Mucosa of descending colon (tissue), 3 donors: Measurements from ENCODE around the gene MICAL1. TPM values are rescaled to one million over a fixed set of nuclear protein-coding genes. Genes with fewer than 3 reads are reported as not detected.

Source experiments
- ATAC-seq: fragments of 200-7000 bp; cut with Tn5 transposase; one replicate; pipeline ENCODE4 v1.9.1; 2020; ENCODE audit warnings: mild to moderate bottlenecking, moderate library complexity
- DNase-seq, 3 donors: peaks; one replicate each; pipeline ENCODE4 v3.0.0-alpha.2; 2020
- H3K36me3 ChIP-seq: fragments of 200-600 bp; one replicate; pipeline ENCODE4 v1.8.0; 2021; ENCODE audit warnings: low read depth, mild to moderate bottlenecking
- H3K4me1 ChIP-seq: fragments of 200-600 bp; one replicate; pipeline ENCODE4 v1.8.0; 2021; ENCODE audit warnings: low read depth, mild to moderate bottlenecking
- H3K4me3 ChIP-seq: fragments of 200-600 bp; one replicate; pipeline ENCODE4 v1.8.0; 2021; ENCODE audit warnings: mild to moderate bottlenecking
- H3K9me3 ChIP-seq: fragments of 200-600 bp; one replicate; pipeline ENCODE4 v1.8.0; 2021; ENCODE audit warnings: mild to moderate bottlenecking
- CTCF ChIP-seq: fragments of 200-600 bp; IDR thresholded peaks from one replicate; pipeline ENCODE4 v1.8.0; 2022; ENCODE audit warnings: antibody characterized with exemption, mild to moderate bottlenecking
- intact Hi-C, 2 donors: fragments of 100-400 bp; cut with DNase I in 1 of 2; cut with micrococcal nuclease in 1 of 2; formaldehyde crosslinking; loops; one replicate each; pipeline versions ENCODE4 v1.11.0 to v1.11.1; 2022; cut with DNase I, micrococcal nuclease
- total RNA-seq, 3 donors: library from RNA; stranded (reverse); fragmentation: NEBNext Ultra II Directional in 2 of 3; extraction: Animal tissue kit (Norgen Biotek cat#: 25700) in 2 of 3; gene quantifications; one replicate each; pipeline versions ENCODE4 v1.2.1 to v1.2.4, GENCODE V29; 2021 to 2023
- donor health status: DM: no; HTN: no; CAD: no; lungs with moderate emphysema.
- donor health status: DM: no; HTN: no; CAD: no.
- donor health status: DM: no; HTN: yes; CAD: no.

Gene MICAL1
- total RNA-seq, 3 donors from 2014 or later: 43.1 to 72.9 (median 57.8) TPM

- no peak for ATAC-seq
Observed at GRCh38 chr6:109475625-109476024, 20.1 kb upstream of the MICAL1 start.

GRCh38 chr6:109474995-109475394 lies 19.4 kb upstream of the MICAL1 start:
- TF ChIP-seq CTCF: no peak
- intact Hi-C loops: no loop called here
- Histone ChIP-seq H3K4me1 (peaks cover 25% of the 10 kb centered on the region), H3K9me3 (no peaks in the 10 kb centered on the region), H3K4me3 (no peak overlapping the region), H3K36me3 (peaks cover 6% of the 10 kb centered on the region)
- DNase-seq (no peak), ATAC-seq (no peak)

More at GRCh38 chr6:109475625-109476024, 20.1 kb upstream of the MICAL1 start:
- intact Hi-C loops: no loop called here
- Histone ChIP-seq H3K4me1 (peaks cover 31% of the 10 kb centered on the region), H3K9me3 (no peaks in the 10 kb centered on the region), H3K36me3 (peaks cover 6% of the 10 kb centered on the region), H3K4me3 (no peak overlapping the region)
- TF ChIP-seq CTCF: no peak
- DNase-seq: no peak

- Histone ChIP-seq H3K36me3 (peaks cover 6% of the 10 kb centered on the region), H3K9me3 (no peaks in the 10 kb centered on the region), H3K4me3 (no peak overlapping the region), H3K4me1 (peaks cover 8% of the 10 kb centered on the region)
- intact Hi-C loops: no loop called here
- no peak for ATAC-seq
- no peak for TF ChIP-seq CTCF
- no peak for DNase-seq
Observed at GRCh38 chr6:109473120-109473519, 17.5 kb upstream of the MICAL1 start.

GRCh38 chr6:109472132-109472995 lies 16.8 kb upstream of the MICAL1 start:
- Histone ChIP-seq H3K4me3 (no peak overlapping the region), H3K9me3 (no peaks in the 10 kb centered on the region), H3K36me3 (peaks cover 6% of the 10 kb centered on the region), H3K4me1 (peaks cover 10% of the 10 kb centered on the region)
- no peak for DNase-seq
- no peak for TF ChIP-seq CTCF
- intact Hi-C loops: no loop called here
- no peak for ATAC-seq

- Histone ChIP-seq H3K4me1 (peaks cover 6% of the 10 kb centered on the region), H3K9me3 (no peaks in the 10 kb centered on the region), H3K4me3 (no peak overlapping the region), H3K36me3 (peaks cover 6% of the 10 kb centered on the region)
- ATAC-seq (no peak), DNase-seq (no peak)
- TF ChIP-seq CTCF: no peak
- intact Hi-C loops: no loop called here
Observed at GRCh38 chr6:109471105-109471810, 15.7 kb upstream of the MICAL1 start.
